HG02759 (cell line): Measurements from ENCODE around the gene CDK17.

ENCODE experiments used
- ATAC-seq: cut with Tn5 transposase; IDR thresholded peaks from one replicate; pipeline ENCODE4 v1.9.1; 2021; ENCODE audit warnings: mild to moderate bottlenecking, moderate library complexity; ENCODE audit not compliant: unreplicated experiment

The CDK17 gene

GRCh38 chr12:96271469-96272199 lies 128.6 kb downstream of the CDK17 start:
- no peak for ATAC-seq

GRCh38 chr12:96266238-96266637 lies 134.0 kb downstream of the CDK17 start:
- ATAC-seq = no peak

- no peak for ATAC-seq
Measured at GRCh38 chr12:96265836-96266235, 134.4 kb downstream of the CDK17 start.

GRCh38 chr12:96265400-96265799 lies 134.8 kb downstream of the CDK17 start:
- ATAC-seq = no peak

- no peak for ATAC-seq
Measured at GRCh38 chr12:96263449-96263902, 136.8 kb downstream of the CDK17 start.

GRCh38 chr12:96261557-96261956 lies 138.7 kb downstream of the CDK17 start:
- no peak for ATAC-seq

GRCh38 chr12:96260644-96261043 lies 139.6 kb downstream of the CDK17 start:
- ATAC-seq = no peak

GRCh38 chr12:96260231-96260630 lies 140.0 kb downstream of the CDK17 start:
- ATAC-seq = no peak

- no peak for ATAC-seq
Measured at GRCh38 chr12:96258104-96258961, 141.9 kb downstream of the CDK17 start.

GRCh38 chr12:96257550-96258103 lies 142.6 kb downstream of the CDK17 start:
- no peak for ATAC-seq

- no peak for ATAC-seq
Measured at GRCh38 chr12:96256672-96257361, 143.4 kb downstream of the CDK17 start.

GRCh38 chr12:96255077-96255476 lies 145.2 kb downstream of the CDK17 start:
- no peak for ATAC-seq

GRCh38 chr12:96250119-96250685 lies 150.0 kb downstream of the CDK17 start:
- no peak for ATAC-seq

- ATAC-seq = no peak
Measured at GRCh38 chr12:96249196-96250118, 150.8 kb downstream of the CDK17 start.

GRCh38 chr12:96248136-96248931 lies 151.9 kb downstream of the CDK17 start:
- ATAC-seq = no peak

GRCh38 chr12:96247563-96247962 lies 152.7 kb downstream of the CDK17 start:
- no peak for ATAC-seq

- ATAC-seq = no peak
Measured at GRCh38 chr12:96246926-96247505, 153.2 kb downstream of the CDK17 start.

GRCh38 chr12:96244826-96245225 lies 155.4 kb downstream of the CDK17 start:
- ATAC-seq = no peak

- ATAC-seq = no peak
Measured at GRCh38 chr12:96242597-96242996, 157.6 kb downstream of the CDK17 start.
